ENCODE data around the gene GOLGA8B.
"Not testable (repeated sequence)": the region's sequence is repeated elsewhere in the genome, so short reads cannot be mapped to it uniquely, and the experiment has no call there.

GOLGA8B gene

DNA sequence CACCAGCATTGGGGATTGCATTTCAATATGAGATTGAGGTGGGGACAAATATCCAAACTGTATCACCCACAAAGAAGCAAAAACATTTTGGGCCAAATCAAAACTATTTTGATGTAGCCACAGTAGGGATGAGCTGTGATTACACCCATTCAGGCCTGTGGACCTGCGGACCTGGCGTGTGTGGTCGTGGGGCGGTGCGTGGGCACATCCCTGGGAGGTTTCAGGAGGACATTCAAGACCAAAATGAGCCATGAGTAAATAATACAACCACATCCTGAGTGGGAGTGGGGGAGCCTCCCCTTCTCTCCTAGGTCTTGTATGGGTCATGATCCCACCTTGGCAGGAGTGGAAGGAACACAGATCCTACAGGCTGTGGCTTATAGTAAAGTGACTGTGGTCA is 23.7 kb downstream of the GOLGA8B start:
- not testable (repeated sequence) for DNase-seq (ENCODE audit: low read depth)

DNA sequence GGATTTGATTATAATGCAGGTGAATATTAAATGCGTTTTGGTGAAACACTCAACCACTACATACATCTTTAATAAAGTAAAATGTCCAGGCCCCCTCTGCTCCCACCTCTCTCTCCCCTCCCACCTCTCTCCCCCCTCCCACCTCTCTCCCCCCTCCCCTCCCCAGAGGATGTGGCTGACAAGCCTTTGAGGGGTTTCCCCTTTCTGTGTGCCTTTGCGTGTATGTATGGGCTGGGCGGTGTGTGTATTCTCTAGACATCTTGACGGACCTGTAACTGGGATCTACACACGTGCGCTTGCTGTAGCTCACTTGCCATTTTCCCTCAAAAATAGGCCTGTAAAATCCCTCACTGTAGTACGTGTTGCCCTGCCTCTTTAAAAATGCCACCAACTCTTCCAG is 28.3 kb downstream of the GOLGA8B start:
- DNase-seq (ENCODE audit: low read depth): not testable (repeated sequence)

DNA sequence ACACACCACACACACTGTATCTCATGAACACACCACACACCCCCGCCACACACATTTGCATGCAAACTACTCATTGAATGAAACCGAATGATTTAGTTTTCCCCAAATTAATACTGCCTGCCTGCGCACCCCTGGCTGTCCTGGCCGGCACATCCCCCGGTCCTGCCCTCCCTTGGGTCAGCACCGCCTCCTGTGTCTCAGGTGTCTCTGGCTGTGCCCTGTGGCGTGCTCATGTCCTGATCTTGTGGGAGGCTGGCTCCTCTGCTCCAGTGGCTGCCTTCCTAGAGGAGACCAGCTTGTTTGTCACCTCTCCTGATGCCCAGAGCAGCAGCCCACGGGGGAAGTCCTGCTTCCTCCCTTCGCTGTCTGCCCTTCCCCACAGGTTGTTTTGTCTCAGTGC is 28.7 kb downstream of the GOLGA8B start:
- DNase-seq (ENCODE audit: low read depth): not testable (repeated sequence)

DNA sequence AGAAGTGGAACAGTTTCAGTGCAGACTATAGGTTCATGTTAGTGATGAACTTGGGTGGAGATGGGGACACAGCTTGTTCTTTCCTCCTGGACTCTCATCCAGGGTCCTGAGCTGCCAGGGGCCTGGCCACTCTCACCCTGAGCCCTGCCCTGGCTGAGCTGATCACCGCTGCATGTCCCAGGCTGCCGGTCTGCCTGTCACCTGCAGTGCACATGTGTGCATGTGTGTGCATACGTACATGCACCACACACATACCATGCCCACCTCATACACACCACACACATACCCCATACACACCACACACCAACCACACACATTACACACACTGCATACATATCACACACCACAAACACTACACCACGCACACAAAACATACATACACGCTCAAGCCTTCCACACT is 29.3 kb downstream of the GOLGA8B start:
- not testable (repeated sequence) for DNase-seq (ENCODE audit: low read depth)

DNA sequence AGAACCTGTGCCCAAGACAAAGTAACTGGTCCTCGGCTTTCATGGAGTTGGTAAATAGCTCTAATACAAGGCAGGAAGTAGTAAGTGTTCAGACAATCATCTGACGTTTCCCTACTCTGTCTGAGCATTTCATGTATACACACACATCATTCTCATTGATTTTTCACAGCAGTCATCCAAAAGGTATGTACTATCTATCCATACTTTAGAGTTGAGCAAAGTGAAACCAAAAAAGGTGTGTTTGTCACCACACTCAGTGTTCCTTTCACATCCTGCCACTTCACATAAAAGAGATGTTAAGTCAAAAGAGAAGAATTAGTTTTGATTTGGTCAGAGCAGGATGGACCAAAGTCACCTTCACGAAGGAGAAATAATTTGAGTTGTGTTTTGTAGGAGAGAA is 33.3 kb downstream of the GOLGA8B start:
- DNase-seq (ENCODE audit: low read depth): not testable (repeated sequence)

DNA sequence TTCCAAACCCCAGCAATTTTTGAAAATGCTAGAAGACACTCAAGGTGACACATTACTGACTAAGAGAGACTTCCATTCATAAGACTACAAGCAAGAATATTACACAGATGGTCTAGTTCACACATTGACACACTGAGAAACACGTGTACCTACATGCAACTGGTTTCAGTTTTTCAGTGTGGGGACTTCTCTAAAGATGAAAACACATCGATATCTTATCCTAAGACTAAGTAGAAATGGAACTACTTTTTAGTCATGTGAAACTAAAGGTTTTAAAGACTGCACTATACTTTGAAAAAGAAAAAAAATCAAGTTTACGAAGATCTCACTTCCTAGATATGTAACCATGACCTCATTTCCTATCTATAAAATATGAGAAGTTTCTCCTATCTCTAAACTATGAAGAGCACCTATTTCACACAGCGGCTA is 34.1 kb downstream of the GOLGA8B start:
- not testable (repeated sequence) for DNase-seq (ENCODE audit: low read depth)

DNA sequence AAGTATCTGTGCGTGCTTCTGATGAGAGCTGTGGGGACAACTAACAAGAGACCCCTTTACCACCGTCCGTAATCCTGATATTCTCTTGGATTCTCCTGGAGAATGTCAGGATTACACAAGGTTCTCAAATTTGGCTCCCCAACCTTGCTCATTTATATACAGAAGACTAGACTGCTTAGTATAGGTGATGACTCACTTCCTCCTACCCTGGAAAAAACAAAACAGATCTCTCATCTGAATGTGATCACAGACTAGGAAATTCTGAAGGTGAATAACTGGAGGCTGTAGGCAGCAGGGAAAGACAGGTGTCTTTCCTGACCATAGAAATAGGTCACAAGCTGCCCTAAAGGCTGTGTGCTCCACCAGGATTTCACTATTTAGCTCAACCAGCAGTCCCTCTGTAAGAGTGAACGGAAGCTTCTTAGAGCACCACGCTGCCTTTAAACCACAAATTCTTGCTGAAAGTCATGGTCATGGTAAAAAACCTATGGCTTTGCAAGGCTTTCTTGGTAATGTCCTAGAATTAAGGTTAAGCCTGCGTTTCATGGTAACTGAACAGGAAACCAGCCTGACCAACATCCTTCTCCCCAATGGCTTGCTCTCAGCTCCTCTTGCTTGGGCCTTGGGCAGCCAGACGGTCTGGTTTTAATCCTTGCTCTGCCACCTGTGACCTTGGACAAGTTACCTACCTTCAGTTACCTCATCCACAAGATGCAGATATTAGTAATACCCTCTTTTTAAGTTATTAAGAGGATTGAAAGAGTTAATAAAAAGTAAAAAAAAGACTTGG is 39.4 kb downstream of the GOLGA8B start:
- DNase-seq (ENCODE audit: low read depth): not testable (repeated sequence)

DNA sequence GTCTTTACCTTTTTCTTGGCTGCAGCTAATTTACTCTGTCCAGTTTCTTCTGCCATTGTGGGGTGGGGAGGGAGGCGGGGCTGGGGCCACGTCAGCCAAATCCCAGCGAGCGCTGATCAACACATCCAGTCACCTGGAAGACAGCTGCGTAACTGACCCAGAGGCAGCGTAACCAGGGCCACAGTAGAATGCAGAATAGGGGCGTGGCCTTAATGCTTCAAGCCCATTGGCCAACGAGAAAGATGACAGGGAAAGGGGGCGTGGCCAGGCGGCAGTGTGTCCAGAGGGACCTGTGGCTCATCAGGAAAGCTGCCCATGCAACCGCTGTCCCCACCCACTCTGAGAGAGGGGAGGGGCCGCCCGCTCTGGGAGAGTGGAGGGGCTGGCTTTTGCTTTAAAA is 47.6 kb downstream of the GOLGA8B start:
- not testable (repeated sequence) for DNase-seq (ENCODE audit: low read depth)
